Neural cell (in vitro differentiated cells): ENCODE results near the gene MIAT. TPM values are rescaled to one million over a fixed set of nuclear protein-coding genes. Genes with fewer than 3 reads are reported as not detected.

Experiments used
- H2AFZ ChIP-seq: fragments of 200-600, 300-800 bp; sonication (generic), shearing (Covaris generic); 2 replicates; pipeline ENCODE4 v1.6.0; 2014; ENCODE audit warnings: low read depth, mild to moderate bottlenecking, antibody characterized with exemption, low read length, moderate library complexity
- H3F3A ChIP-seq: fragments of 200-600 bp; shearing (Covaris generic); 2 replicates; pipeline ENCODE4 v1.6.1; 2016; ENCODE audit warnings: mild to moderate bottlenecking, moderate library complexity, mixed read lengths, antibody characterized with exemption, low read length; ENCODE audit not compliant: insufficient read depth, poor library complexity, severe bottlenecking
- H3K27ac ChIP-seq: fragments of 200-600, 300-800 bp; sonication (generic), shearing (Covaris generic); 2 replicates; pipeline ENCODE4 v1.5.1; 2014; ENCODE audit warnings: mild to moderate bottlenecking, low read length, moderate library complexity
- H3K27me3 ChIP-seq: fragments of 300-800, 200-600 bp; sonication (generic), shearing (Covaris generic); 2 replicates; pipeline ENCODE4 v1.6.0; 2014; ENCODE audit warnings: mild to moderate bottlenecking, low read depth, low read length, moderate library complexity; ENCODE audit not compliant: insufficient read depth
- H3K36me3 ChIP-seq: fragments of 300-800, 200-600 bp; sonication (generic), shearing (Covaris generic); 2 replicates; pipeline ENCODE4 v1.5.1; 2014; ENCODE audit warnings: mild to moderate bottlenecking, antibody characterized with exemption, low read length, moderate library complexity; ENCODE audit not compliant: insufficient read depth
- H3K4me2 ChIP-seq: fragments of 300-800, 200-600 bp; sonication (generic), shearing (Covaris generic); 2 replicates; pipeline ENCODE4 v1.6.0; 2014; ENCODE audit warnings: mild to moderate bottlenecking, low read length
- H3K4me3 ChIP-seq: fragments of 300-800, 200-600 bp; sonication (generic), shearing (Covaris generic); 2 replicates; pipeline ENCODE4 v1.5.1; 2014; ENCODE audit warnings: mild to moderate bottlenecking, low read length, moderate library complexity
- H3K79me2 ChIP-seq: fragments of 200-600 bp; shearing (Covaris generic); replicated peaks from 2 replicates; pipeline ENCODE4 v1.6.0; 2014; ENCODE audit warnings: mild to moderate bottlenecking, low read length, moderate library complexity; ENCODE audit not compliant: insufficient read depth
- H3K9ac ChIP-seq: fragments of 300-800, 200-600 bp; sonication (generic), shearing (Covaris generic); 2 replicates; pipeline ENCODE4 v1.6.1; 2016; ENCODE audit warnings: mild to moderate bottlenecking, low read length, mixed read lengths
- H3K9me2 ChIP-seq: fragments of 200-600 bp; shearing (Covaris generic); 2 replicates; pipeline ENCODE4 v1.6.1; 2016; ENCODE audit warnings: mild to moderate bottlenecking, low read length, mixed read lengths; ENCODE audit not compliant: insufficient read depth
- H3K9me3 ChIP-seq: fragments of 200-600, 300-800 bp; sonication (generic), shearing (Covaris generic); 2 replicates; pipeline ENCODE4 v1.6.1; 2016; ENCODE audit warnings: mild to moderate bottlenecking, mixed run types, low read length, moderate library complexity, mixed read lengths
- H4K20me1 ChIP-seq: fragments of 200-600 bp; shearing (Covaris generic); 2 replicates; pipeline ENCODE4 v1.6.1; 2016; ENCODE audit warnings: mild to moderate bottlenecking, mixed run types; ENCODE audit not compliant: insufficient read depth
- CTCF ChIP-seq: fragments of 450-650 bp; IDR thresholded peaks from 2 replicates; pipeline ENCODE4 v1.5.1; 2014; ENCODE audit warnings: antibody characterized with exemption, mild to moderate bottlenecking, moderate library complexity; ENCODE audit not compliant: poor library complexity, severe bottlenecking
- EP300 ChIP-seq: fragments of 450-650 bp; conservative IDR thresholded peaks from 2 replicates; pipeline ENCODE4 v1.6.1; 2014; ENCODE audit warnings: antibody characterized with exemption, mild to moderate bottlenecking, moderate library complexity; ENCODE audit not compliant: poor library complexity, severe bottlenecking
- EZH2 ChIP-seq: fragments of 200-600, 300-800 bp; shearing (Covaris generic), sonication (generic); IDR thresholded peaks from 2 replicates; pipeline ENCODE4 v1.6.1; 2014; ENCODE audit warnings: antibody characterized with exemption, low read length, borderline replicate concordance, mild to moderate bottlenecking; ENCODE audit not compliant: insufficient read depth, poor library complexity, severe bottlenecking
- MXI1 ChIP-seq: fragments of 450-650 bp; conservative IDR thresholded peaks from 2 replicates; pipeline ENCODE4 v1.6.1; 2014; ENCODE audit warnings: antibody characterized with exemption, mild to moderate bottlenecking; ENCODE audit not compliant: poor library complexity, severe bottlenecking
- POLR2AphosphoS5 ChIP-seq: IDR thresholded peaks from 2 replicates; pipeline ENCODE4 v1.6.1; 2012
- RAD21 ChIP-seq: fragments of 450-650 bp; conservative IDR thresholded peaks from 2 replicates; pipeline ENCODE4 v1.6.1; 2014; ENCODE audit warnings: antibody characterized with exemption, mild to moderate bottlenecking, moderate library complexity
- REST ChIP-seq: IDR thresholded peaks from 2 replicates; pipeline ENCODE4 v1.6.1; 2012; ENCODE audit warnings: borderline replicate concordance
- SMC3 ChIP-seq: fragments of 450-650 bp; conservative IDR thresholded peaks from 2 replicates; pipeline ENCODE4 v1.6.1; 2014; ENCODE audit warnings: antibody characterized with exemption, mild to moderate bottlenecking, moderate library complexity; ENCODE audit not compliant: poor library complexity
- TAF1 ChIP-seq: IDR thresholded peaks from 2 replicates; pipeline ENCODE4 v1.6.1; 2012; ENCODE audit warnings: low read depth
- polyA plus RNA-seq: library from polyadenylated mRNA; depleted of rRNA; stranded (reverse); fragments of >200 nt; gene quantifications from 2 replicates; pipeline ENCODE4 v1.2.3, GENCODE V29; 2014

Gene MIAT
- polyA plus RNA-seq, 1 donor from 2014 or later, result 529 TPM

DNA sequence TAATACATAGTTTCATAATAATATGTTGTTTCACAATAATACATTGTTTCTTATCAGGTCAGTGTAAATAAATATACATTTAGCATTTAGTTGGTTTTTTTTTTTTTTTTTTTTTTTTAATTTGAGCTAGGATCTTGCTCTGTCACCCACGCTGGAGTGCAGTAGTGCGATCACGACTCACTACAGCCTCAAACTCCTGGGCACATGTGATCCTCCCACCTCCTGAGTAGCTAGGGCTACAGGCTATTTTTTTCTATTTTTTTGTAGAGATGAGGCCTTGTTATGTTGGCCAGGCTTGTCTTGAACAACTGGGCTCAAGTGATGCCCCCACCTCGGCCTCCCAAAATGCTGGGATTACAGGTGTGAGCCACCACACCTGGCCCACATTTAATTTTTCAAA lies 43.5 kb downstream of the MIAT start:
- Histone ChIP-seq H3K27me3 (no peaks in the 10 kb centered on the region), H3K4me2 (no peak overlapping the region), H2AFZ (no peak overlapping the region), H3K9me2 (no peaks in the 10 kb centered on the region), H3F3A (no peaks in the 10 kb centered on the region), H3K79me2 (no peaks in the 10 kb centered on the region), H3K36me3 (no peaks in the 10 kb centered on the region), H3K4me3 (no peak overlapping the region), H3K9ac (no peak overlapping the region), H3K9me3 (peaks cover 8% of the 10 kb centered on the region), H3K27ac (no peak overlapping the region), H4K20me1 (no peaks in the 10 kb centered on the region)
- no peak for TF ChIP-seq POLR2AphosphoS5
- TF ChIP-seq REST, result no peak
- no peak for TF ChIP-seq CTCF
- no peak for TF ChIP-seq MXI1
- no peak for TF ChIP-seq RAD21

DNA sequence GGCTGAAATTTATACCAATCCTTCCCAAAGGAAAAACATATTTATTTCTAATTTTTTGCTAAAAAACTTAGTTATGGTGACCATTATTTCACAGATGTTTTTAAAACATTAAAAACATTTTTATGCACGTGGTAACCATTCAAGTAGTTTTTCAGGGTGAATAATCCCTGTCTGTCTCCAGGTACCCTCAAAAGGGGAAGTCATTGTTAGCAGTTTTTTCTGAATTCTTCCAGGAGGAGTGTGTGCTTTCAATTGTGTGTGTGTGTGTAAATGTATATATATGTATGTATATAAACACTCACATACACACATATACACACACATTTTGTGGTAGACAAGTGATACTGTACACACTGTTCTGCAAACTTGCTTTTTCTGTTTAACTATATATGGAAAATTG lies 43.9 kb downstream of the MIAT start:
- Histone ChIP-seq H4K20me1 (no peaks in the 10 kb centered on the region), H3K4me2 (no peak overlapping the region), H3K79me2 (no peaks in the 10 kb centered on the region), H3K36me3 (no peaks in the 10 kb centered on the region), H3K27ac (no peak overlapping the region), H3F3A (no peaks in the 10 kb centered on the region), H3K9me2 (no peaks in the 10 kb centered on the region), H3K27me3 (no peaks in the 10 kb centered on the region), H2AFZ (no peak overlapping the region), H3K9ac (no peak overlapping the region), H3K4me3 (no peak overlapping the region), H3K9me3 (peaks cover 8% of the 10 kb centered on the region)
- TF ChIP-seq MXI1, result no peak

DNA sequence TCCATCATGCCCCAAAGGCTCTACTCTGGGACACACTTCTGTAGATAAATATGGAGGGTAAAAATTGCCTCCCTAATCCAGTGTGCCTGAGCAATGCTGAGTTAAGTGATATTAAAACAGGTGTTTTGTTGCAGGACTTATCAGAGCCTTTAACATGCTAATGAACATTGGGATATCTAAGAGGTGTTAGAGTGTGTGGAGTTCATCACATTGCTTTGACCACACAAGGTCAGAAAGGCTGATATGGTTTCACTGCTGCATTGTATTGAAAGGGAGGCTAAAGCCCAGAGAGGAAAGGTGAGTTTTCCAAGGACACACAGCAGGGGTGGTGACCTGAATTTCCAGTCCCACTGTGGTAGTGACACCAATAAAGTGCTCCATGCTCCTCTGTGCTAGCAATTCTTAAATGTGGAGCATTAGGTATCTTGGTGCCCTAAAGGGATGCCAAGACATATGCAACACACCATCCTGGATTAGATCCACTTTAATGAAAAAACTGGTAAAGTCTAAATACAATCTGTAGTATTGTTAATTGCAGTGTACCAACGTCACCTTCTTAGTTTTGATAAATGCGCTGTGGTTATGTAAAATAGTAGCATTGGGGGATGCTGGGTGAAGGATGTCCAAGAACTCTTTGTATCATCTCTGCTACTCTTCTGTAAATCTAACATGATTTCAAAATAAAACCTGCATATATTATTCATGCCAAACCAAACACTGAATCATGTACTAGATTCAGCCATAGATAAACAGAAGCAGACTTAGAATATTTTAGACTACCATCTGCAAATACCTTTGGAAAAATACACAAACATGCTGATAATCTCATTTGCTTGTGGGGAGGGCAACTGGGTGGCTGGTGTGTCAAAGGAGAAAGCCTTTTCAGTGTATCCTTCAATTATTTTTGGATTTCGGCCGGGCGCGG lies 45.8 kb downstream of the MIAT start:
- H3K9me3 ChIP-seq, result peaks cover 8% of the 10 kb centered on the region
- no peaks in the 10 kb centered on the region for H3K9me2 ChIP-seq
- H4K20me1 ChIP-seq, result no peaks in the 10 kb centered on the region
- H3F3A ChIP-seq, result no peaks in the 10 kb centered on the region
- no peak overlapping the region for H3K4me3 ChIP-seq
- TF ChIP-seq REST (no peak), RAD21 (no peak), CTCF (no peak), EZH2 (no peak), POLR2AphosphoS5 (no peak), MXI1 (no peak), TAF1 (no peak), EP300 (no peak), SMC3 (no peak)
- no peaks in the 10 kb centered on the region for H3K79me2 ChIP-seq
- H3K4me2 ChIP-seq, result no peak overlapping the region
- no peak overlapping the region for H3K27ac ChIP-seq
- H3K36me3 ChIP-seq, result no peaks in the 10 kb centered on the region
- no peak overlapping the region for H3K9ac ChIP-seq
- H3K27me3 ChIP-seq, result no peaks in the 10 kb centered on the region
- no peak overlapping the region for H2AFZ ChIP-seq
